A549 (cell line): ENCODE measurements around the gene SHE. TPM values are rescaled to one million over a fixed set of nuclear protein-coding genes. Genes with fewer than 3 reads are reported as not detected.
"Not testable (repeated sequence)": the region's sequence is repeated elsewhere in the genome, so short reads cannot be mapped to it uniquely, and the experiment has no call there.

Experiments used
- ATAC-seq, 2 experiments: fragments of 200-7000 bp in 1 of 2; fragments of >200 bp in 1 of 2; cut with Nextera tagmentation in 1 of 2; cut with Tn5 transposase in 1 of 2; 3 replicates each; pipeline versions ENCODE4 v1.8.0 to v1.9.1; 2018 to 2020; ENCODE audit warnings: mild to moderate bottlenecking in 1 of 2, moderate library complexity in 1 of 2
- CTCF ChIA-PET: fragments of 300-600 bp; sonication (Branson Sonifier 250); formaldehyde crosslinking; extraction: SDS; loops from one replicate; lab custom pipeline; 2021; ENCODE audit warnings: antibody characterized with exemption, inconsistent platforms; lab: Yijun Ruan, JAX
- POLR2A ChIA-PET: fragments of 350-600 bp; formaldehyde crosslinking; extraction: SDS; loops from one replicate; lab custom pipeline; 2021; ENCODE audit warnings: antibody characterized with exemption, inconsistent platforms; lab: Yijun Ruan, JAX
- DNase-seq, 2 experiments: peaks; one replicate each; pipeline versions ENCODE4 v3.0.0 to v3.0.0-alpha.2; 2011 to 2016; ENCODE audit warnings: low read depth in 1 of 2, low spot score in 1 of 2
- FAIRE-seq: peaks from 2 replicates; lab custom pipeline; 2011; peaks lifted over from hg19 to GRCh38; lab: Jason Lieb, UNC
- H3K27ac ChIP-seq, 2 experiments: fragments of >200 bp; sonication (Bioruptor Twin); formaldehyde crosslinking; 3 replicates each; pipeline ENCODE4 v1.5.1; 2016 to 2017
- H3K4me1 ChIP-seq: fragments of >200 bp; sonication (Bioruptor Twin); formaldehyde crosslinking; 3 replicates; pipeline ENCODE4 v1.6.1; 2016
- H3K4me2 ChIP-seq: fragments of >200 bp; sonication (Bioruptor Twin); formaldehyde crosslinking; 3 replicates; pipeline ENCODE4 v1.6.1; 2016
- H3K4me3 ChIP-seq: fragments of >200 bp; sonication (Bioruptor Twin); formaldehyde crosslinking; 3 replicates; pipeline ENCODE4 v1.5.1; 2016
- H3K9me3 ChIP-seq: fragments of >200 bp; sonication (Bioruptor Twin); formaldehyde crosslinking; 3 replicates; pipeline ENCODE4 v1.6.1; 2016
- BHLHE40 ChIP-seq: IDR thresholded peaks from 2 replicates; pipeline ENCODE4 v1.6.1; 2012; ENCODE audit warnings: low read depth, low read length, inconsistent platforms
- CEBPB ChIP-seq, 2 experiments: fragments of >200 bp in 1 of 2; sonication (Bioruptor Twin) in 1 of 2; formaldehyde crosslinking in 1 of 2; IDR thresholded peaks; 2 replicates each; pipeline ENCODE4 v1.6.1; 2012 to 2016
- EHF ChIP-seq: fragments of 250-450 bp; sonication (Bioruptor Pico); IDR thresholded peaks from 2 replicates; pipeline ENCODE4 v1.5.0; 2020; ENCODE audit warnings: mild to moderate bottlenecking
- ESRRA ChIP-seq: fragments of 150-350 bp; IDR thresholded peaks from 2 replicates; pipeline ENCODE4 v1.6.1; 2014; ENCODE audit warnings: mild to moderate bottlenecking, low read length, borderline replicate concordance
- FOXS1 ChIP-seq: fragments of 250-450 bp; sonication (Bioruptor Pico); IDR thresholded peaks from 2 replicates; pipeline ENCODE4 v1.5.0; 2020; ENCODE audit warnings: mild to moderate bottlenecking, moderate library complexity
- GATA3 ChIP-seq: IDR thresholded peaks from 2 replicates; pipeline ENCODE4 v1.6.1; 2012; ENCODE audit warnings: borderline replicate concordance
- HEYL ChIP-seq: fragments of 250-450 bp; sonication (Bioruptor Pico); IDR thresholded peaks from 2 replicates; pipeline ENCODE4 v1.8.0; 2021; ENCODE audit warnings: mild to moderate bottlenecking, moderate library complexity
- HOXB5 ChIP-seq: fragments of 250-450 bp; sonication (Bioruptor Pico); IDR thresholded peaks from 2 replicates; pipeline ENCODE4 v1.5.0; 2020; ENCODE audit warnings: mild to moderate bottlenecking, moderate library complexity
- KDM5A ChIP-seq: fragments of 200-600 bp; sonication (generic); IDR thresholded peaks from 2 replicates; pipeline ENCODE4 v1.6.1; 2016; ENCODE audit warnings: antibody characterized with exemption, mild to moderate bottlenecking
- MAZ ChIP-seq: fragments of 150-350 bp; IDR thresholded peaks from 2 replicates; pipeline ENCODE4 v1.6.1; 2014; ENCODE audit warnings: antibody characterized with exemption, low read depth, low read length, borderline replicate concordance
- NPAS2 ChIP-seq: fragments of 250-450 bp; sonication (Bioruptor Pico); IDR thresholded peaks from 2 replicates; pipeline ENCODE4 v1.8.0; 2022; ENCODE audit warnings: mild to moderate bottlenecking, moderate library complexity, borderline replicate concordance
- RAD21 ChIP-seq, 2 experiments: fragments of >200 bp in 1 of 2; sonication (Bioruptor Twin) in 1 of 2; formaldehyde crosslinking in 1 of 2; IDR thresholded peaks in 1 of 2; conservative IDR thresholded peaks in 1 of 2; 2 replicates in 1 of 2; 3 replicates in 1 of 2; pipeline ENCODE4 v1.6.1; 2012 to 2018; ENCODE audit warnings: inconsistent platforms in 1 of 2
- RFX5 ChIP-seq: fragments of 450-650 bp; IDR thresholded peaks from 2 replicates; pipeline ENCODE4 v1.7.1; 2014; ENCODE audit warnings: antibody characterized with exemption, mild to moderate bottlenecking, moderate library complexity
- SMC3 ChIP-seq: fragments of >200 bp; sonication (Bioruptor Twin); formaldehyde crosslinking; IDR thresholded peaks from 3 replicates; pipeline ENCODE4 v1.6.1; 2018; ENCODE audit warnings: inconsistent platforms
- SREBF2 ChIP-seq: fragments of 450-650 bp; IDR thresholded peaks from 2 replicates; pipeline ENCODE4 v1.6.1; 2014; ENCODE audit warnings: mild to moderate bottlenecking, moderate library complexity
- TFCP2L1 ChIP-seq: fragments of 250-450 bp; sonication (Bioruptor Pico); IDR thresholded peaks from 2 replicates; pipeline ENCODE4 v1.5.0; 2021; ENCODE audit warnings: mild to moderate bottlenecking
- ZC3H11A ChIP-seq: fragments of 450-650 bp; IDR thresholded peaks from 2 replicates; pipeline ENCODE4 v1.6.1; 2014; ENCODE audit warnings: antibody characterized with exemption, mild to moderate bottlenecking
- ZFP36 ChIP-seq: fragments of 450-650 bp; IDR thresholded peaks from 2 replicates; pipeline ENCODE4 v1.6.1; 2014; ENCODE audit warnings: borderline replicate concordance; ENCODE audit not compliant: partially characterized antibody
- ZNF302 ChIP-seq: fragments of 250-450 bp; sonication (Bioruptor Pico); IDR thresholded peaks from 2 replicates; pipeline ENCODE4 v1.9.0; 2021; ENCODE audit warnings: inconsistent platforms, mild to moderate bottlenecking, moderate library complexity
- WGBS: methylation state at CpG from one replicate; pipeline ENCODE4 v1.1.6; 2017; ENCODE audit errors: missing lambda C conversion rate; 5-methylcytosine and 5-hydroxymethylcytosine counted together
- polyA plus RNA-seq, 4 experiments: library from polyadenylated mRNA; depleted of rRNA in 3 of 4; stranded (reverse); fragments of >200 nt; fragmentation: RNase III in 1 of 4; extraction: RNeasy Plus Mini Kit Qiagen cat#74134 plus additional on column Dnase treatment in 1 of 4; gene quantifications; 2 replicates in 3 of 4; 3 replicates in 1 of 4; pipeline ENCODE4 v1.2.3, GENCODE V29; 2011 to 2017
- TF ChIP-seq, protein P1 (sequence below): fragments of >200 bp; sonication (Bioruptor Twin); formaldehyde crosslinking; IDR thresholded peaks from 2 replicates; pipeline ENCODE4 v1.6.1; 2016

The SHE gene
- polyA plus RNA-seq, 2 of the 4 experiments (the other 2 are of a cell fraction) = 0.03 TPM; not detected in 1

DNA sequence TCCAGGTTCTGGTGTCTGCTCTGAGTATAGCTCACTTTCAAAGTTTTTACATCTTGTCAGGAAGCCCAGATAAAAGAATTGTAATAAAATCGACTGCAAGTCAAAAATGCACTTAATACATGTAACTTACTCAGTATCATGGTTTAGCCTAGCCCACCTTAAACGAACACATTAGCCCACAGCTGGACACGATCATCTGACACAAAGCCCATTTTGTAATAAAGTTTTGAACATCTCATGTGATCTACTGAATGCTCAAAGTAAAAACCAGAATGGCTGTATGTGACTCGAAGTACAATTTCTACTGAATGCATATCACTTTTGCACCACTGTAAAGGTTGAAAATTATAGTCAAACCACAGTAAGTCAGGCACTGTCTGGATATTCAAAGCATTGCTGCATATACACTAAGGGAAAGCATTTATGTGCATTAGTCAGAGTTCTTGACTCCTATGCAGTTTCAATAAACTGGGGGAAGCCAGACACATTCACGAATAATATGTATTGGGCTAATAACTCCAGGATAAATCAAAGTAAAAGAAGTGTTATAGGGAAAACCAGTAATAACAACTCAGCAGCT lies 12.4 kb downstream of the SHE start:
- FAIRE-seq = no peak
- Histone ChIP-seq H3K27ac (no peak overlapping the region), H3K4me2 (no peak overlapping the region), H3K4me1 (peaks cover 2% of the 10 kb centered on the region; the same call in 2 of the 3 replicates), H3K9me3 (no peaks in the 10 kb centered on the region), H3K4me3 (no peak overlapping the region)
- WGBS = 20% methylated on average over 5 of the region's 5 CpGs
- no peak for DNase-seq
- TF ChIP-seq EHF (CRISPR knock-in tag) (no peak), CEBPB (IDR thresholded peaks at IDR 0.05) (no peak), ESRRA (no peak), BHLHE40 (no peak), SMC3 (no peak), SREBF2 (no peak)
- no peak for ATAC-seq
- ChIA-PET POLR2A (no interaction called here), CTCF (interaction anchor here (1.2 to 5.4 kb wide), 4 partner anchors 10 to 596 kb away, joined by 3 to 34 read pairs (median 10); no protein-coding TSS in a partner anchor)

DNA sequence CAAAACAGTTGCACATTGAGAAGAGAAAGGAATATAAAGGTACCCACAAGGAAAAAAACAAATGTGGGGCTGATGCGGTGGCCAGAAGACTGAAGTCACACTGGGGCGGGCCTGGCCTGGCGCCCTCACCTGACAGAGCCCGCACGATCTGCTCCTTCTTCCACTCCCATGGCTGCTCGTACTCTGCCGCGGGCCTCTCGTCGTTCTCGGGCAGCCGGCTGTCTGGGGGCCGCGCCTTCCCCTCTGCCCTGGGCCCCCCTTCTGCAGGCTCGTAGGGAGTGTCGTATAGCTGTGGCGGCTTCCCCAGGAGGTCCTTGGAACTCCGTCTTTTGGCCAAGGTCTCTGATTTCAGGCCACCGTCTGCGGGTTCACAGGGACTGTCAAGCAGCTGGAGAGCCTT lies 13.3 kb downstream of the SHE start:
- H3K4me2 ChIP-seq = no peak overlapping the region
- peaks cover 10% of the 10 kb centered on the region; the same call in 2 of the 3 replicates for H3K4me1 ChIP-seq
- DNase-seq (no peak), FAIRE-seq (no peak), ATAC-seq (no peak)
- WGBS = 87% methylated on average over 10 of the region's 20 CpGs
- TF ChIP-seq MAZ (no peak), HEYL (no peak), NPAS2 (CRISPR knock-in tag) (no peak), RAD21 (conservative IDR thresholded peaks at IDR 0.05 in 1 of 2, IDR thresholded peaks at IDR 0.05 in 1 of 2) (no peak), FOXS1 (CRISPR knock-in tag) (no peak), ESRRA (no peak), KDM5A (no peak), GATA3 (no peak), SMC3 (no peak), ZNF302 (CRISPR knock-in tag) (no peak), HOXB5 (CRISPR knock-in tag) (no peak)
- TF ChIP-seq, protein P1, sequence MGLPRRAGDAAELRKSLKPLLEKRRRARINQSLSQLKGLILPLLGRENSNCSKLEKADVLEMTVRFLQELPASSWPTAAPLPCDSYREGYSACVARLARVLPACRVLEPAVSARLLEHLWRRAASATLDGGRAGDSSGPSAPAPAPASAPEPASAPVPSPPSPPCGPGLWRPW = no peak
- no peak overlapping the region for H3K27ac ChIP-seq
- ChIA-PET POLR2A (no interaction called here), CTCF (interaction anchor here (1.4 to 5.4 kb wide), 3 partner anchors 9 to 597 kb away, joined by 4 to 34 read pairs (median 15); no protein-coding TSS in a partner anchor)
- no peak overlapping the region for H3K4me3 ChIP-seq
- H3K9me3 ChIP-seq = no peaks in the 10 kb centered on the region

DNA sequence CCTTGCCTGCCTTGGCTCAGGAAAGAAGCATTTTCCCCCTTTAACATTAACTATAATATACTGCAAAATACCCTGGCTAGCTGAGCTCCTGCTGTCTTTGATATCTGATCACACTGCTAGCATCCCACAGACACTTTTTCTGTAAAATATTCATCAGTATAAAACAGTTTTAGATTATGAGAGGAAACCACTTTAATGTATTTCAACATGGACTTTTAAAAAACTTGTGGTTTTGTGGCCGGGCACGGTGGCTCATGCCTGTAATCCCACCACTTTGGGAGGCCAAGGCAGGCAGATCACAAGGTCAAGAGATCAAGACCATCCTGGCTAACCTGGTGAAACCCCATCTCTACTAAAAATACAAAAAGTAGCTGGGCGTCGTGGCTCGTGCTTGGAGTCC lies 15.5 kb downstream of the SHE start:
- H3K4me3 ChIP-seq, H3K4me2 ChIP-seq, H3K9me3 ChIP-seq, DNase-seq, POLR2A ChIA-PET, FAIRE-seq, H3K27ac ChIP-seq, ATAC-seq: not testable (repeated sequence)
- WGBS = 63% methylated on average over 5 of the region's 5 CpGs
- CTCF ChIA-PET = interaction anchor here (0.6 to 5.4 kb wide), 4 partner anchors 7 to 614 kb away, joined by 3 to 34 read pairs (median 4); no protein-coding TSS in a partner anchor
- H3K4me1 ChIP-seq = peaks cover 10% of the 10 kb centered on the region; the same call in 2 of the 3 replicates

DNA sequence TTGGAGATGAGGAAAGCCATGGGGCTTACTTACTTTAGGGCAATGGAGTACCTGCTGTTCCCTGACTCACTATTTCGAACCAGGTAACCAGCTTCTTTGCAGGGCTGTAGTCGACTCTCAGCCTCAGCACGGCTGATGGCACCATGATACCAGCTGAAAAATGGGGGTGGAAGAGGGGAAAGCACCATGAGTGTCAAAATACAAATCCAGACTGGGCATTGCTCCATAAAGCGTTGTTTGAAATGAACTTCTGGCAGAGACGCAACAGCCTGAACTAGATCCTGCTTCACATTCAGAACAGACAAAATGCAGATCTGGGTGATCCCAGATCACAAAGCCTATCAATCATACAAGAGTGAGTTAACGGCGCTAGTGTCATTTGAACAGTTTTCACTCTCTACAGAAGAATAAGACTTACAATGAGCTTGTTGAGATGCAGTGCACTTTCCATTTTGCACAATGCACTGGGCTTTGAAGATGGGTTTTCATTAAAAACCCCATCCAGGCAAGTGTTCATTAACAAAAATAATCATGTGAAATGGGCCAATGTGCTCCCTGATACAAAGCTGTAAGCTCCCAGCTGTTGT lies 16.2 kb downstream of the SHE start:
- FAIRE-seq (no peak), ATAC-seq (no peak), DNase-seq (no peak)
- Histone ChIP-seq H3K4me3 (no peak overlapping the region), H3K4me1 (peaks cover 10% of the 10 kb centered on the region; the same call in 2 of the 3 replicates), H3K4me2 (no peak overlapping the region), H3K9me3 (no peaks in the 10 kb centered on the region), H3K27ac (no peak overlapping the region)
- CTCF ChIA-PET = interaction anchor here (1.3 to 2.4 kb wide), 3 partner anchors 9 to 274 kb away, joined by 3 to 5 read pairs (median 4); no protein-coding TSS in a partner anchor
- POLR2A ChIA-PET = no interaction called here
- 79% methylated on average over 7 of the region's 7 CpGs for WGBS
- TF ChIP-seq BHLHE40 (no peak), ZFP36 (no peak), RFX5 (no peak), ZC3H11A (no peak), TFCP2L1 (CRISPR knock-in tag) (no peak)
